Panc1 (cell line): Measurements from ENCODE around the gene NUAK2.

ENCODE experiments used
- TCF7L2 ChIP-seq: IDR thresholded peaks from 2 replicates; pipeline ENCODE4 v1.6.1; 2011; ENCODE audit warnings: mild to moderate bottlenecking, low read depth, low read length, inconsistent platforms
- TF ChIP-seq, protein P1 (sequence below): fragments of 450-650 bp; IDR thresholded peaks from 2 replicates; pipeline ENCODE4 v1.5.1; 2017; ENCODE audit warnings: mild to moderate bottlenecking

DNA sequence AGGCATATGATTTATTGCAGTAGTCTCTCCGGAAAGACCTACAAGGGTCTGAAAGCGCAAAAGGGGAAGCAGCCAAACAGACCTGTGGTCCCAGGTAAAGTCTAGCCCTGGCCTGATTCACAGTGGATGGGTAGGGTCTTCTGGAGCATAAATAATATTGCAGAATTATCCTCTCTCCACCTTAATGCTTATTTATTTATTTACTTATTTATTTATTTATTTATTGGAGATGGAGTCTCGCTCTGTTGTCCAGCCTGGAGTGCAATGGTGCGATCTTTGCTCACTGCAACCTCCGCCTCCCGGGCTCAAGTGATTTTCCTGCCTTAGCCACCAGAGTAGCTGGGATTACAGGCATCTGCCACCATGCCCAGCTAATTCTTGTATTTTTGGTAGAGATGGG lies 46.9 kb upstream of the NUAK2 start:
- TF ChIP-seq, protein P1, sequence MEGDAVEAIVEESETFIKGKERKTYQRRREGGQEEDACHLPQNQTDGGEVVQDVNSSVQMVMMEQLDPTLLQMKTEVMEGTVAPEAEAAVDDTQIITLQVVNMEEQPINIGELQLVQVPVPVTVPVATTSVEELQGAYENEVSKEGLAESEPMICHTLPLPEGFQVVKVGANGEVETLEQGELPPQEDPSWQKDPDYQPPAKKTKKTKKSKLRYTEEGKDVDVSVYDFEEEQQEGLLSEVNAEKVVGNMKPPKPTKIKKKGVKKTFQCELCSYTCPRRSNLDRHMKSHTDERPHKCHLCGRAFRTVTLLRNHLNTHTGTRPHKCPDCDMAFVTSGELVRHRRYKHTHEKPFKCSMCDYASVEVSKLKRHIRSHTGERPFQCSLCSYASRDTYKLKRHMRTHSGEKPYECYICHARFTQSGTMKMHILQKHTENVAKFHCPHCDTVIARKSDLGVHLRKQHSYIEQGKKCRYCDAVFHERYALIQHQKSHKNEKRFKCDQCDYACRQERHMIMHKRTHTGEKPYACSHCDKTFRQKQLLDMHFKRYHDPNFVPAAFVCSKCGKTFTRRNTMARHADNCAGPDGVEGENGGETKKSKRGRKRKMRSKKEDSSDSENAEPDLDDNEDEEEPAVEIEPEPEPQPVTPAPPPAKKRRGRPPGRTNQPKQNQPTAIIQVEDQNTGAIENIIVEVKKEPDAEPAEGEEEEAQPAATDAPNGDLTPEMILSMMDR, result no peak
- no peak for TF ChIP-seq TCF7L2
